Measurements from ENCODE around the gene MT1H.

The MT1H gene

GRCh38 chr16:56636616-56637413 lies 32.8 kb upstream of the MT1H start:
- no peak for DNase-seq

DNA sequence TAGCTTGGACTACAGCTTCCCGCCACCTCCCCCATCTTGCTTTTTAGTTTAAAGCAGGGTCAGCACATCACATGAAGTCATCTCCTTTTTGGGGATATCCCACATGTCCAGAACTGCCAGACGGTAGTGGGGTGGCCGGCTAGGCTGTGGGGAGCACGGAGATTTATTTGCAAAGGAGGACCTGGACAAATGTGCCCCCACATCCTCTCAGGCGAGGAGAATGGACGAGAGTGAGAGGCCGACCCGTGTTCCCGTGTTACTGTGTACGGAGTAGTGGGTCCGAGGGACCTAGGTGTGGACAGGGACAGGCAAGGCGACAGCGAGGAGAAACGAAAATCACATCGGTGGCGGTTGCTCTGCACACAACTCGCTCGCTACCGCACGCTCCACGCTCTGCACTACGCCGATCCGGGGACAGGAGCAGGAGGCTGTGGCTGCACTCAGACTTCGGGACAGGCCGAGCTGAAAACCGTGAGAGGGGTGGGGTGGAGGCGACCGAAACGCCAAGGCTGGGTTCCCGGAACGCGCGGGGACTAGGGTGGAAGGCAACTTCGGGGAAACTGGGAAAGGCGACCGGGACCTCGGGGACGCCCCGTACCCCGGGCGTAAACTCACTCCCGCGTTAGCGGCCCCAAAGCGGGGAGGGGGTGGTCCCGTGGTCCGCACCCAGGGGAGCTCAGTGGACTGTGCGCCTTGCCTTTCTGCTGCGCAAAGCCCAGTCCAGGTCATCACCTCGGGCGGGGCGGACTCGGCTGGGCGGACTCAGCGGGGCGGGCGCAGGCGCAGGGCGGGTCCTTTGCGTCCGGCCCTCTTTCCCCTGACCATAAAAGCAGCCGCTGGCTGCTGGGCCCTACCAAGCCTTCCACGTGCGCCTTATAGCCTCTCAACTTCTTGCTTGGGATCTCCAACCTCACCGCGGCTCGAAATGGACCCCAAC lies 31.5 kb upstream of the MT1H start, which contains the start of gene MT1A:
Gene MT1A (plus strand): TSS at position 853 of the 937 bp plus-strand sequence. CDS start 73 bp downstream, at position 926.
- peak; percentile 59 for DNase-seq

- DNase-seq, result no peak
Measured at GRCh38 chr16:56639045-56639444, 30.6 kb upstream of the MT1H start.

DNA sequence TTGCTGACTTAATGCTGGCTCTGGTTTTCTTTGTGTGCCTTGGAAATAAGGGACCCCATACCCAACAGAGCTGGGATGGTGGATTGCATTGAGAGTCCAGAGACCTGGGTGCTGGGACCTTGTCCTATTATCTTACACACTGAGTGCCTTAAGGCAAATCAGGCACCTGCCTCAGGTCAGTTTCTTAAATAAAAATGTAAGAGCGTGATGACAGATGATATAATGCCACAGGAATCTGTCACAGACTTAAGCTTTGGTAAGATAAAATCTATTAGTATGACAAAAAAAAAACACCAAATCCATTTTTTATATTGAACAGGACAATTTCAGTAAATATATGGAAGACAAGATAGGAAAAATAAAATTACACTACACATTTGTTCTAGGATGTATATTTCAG lies 29.5 kb upstream of the MT1H start:
- no peak for DNase-seq

- DNase-seq, result peak; percentile 45
Measured at GRCh38 chr16:56641166-56641565, 28.4 kb upstream of the MT1H start.

DNA sequence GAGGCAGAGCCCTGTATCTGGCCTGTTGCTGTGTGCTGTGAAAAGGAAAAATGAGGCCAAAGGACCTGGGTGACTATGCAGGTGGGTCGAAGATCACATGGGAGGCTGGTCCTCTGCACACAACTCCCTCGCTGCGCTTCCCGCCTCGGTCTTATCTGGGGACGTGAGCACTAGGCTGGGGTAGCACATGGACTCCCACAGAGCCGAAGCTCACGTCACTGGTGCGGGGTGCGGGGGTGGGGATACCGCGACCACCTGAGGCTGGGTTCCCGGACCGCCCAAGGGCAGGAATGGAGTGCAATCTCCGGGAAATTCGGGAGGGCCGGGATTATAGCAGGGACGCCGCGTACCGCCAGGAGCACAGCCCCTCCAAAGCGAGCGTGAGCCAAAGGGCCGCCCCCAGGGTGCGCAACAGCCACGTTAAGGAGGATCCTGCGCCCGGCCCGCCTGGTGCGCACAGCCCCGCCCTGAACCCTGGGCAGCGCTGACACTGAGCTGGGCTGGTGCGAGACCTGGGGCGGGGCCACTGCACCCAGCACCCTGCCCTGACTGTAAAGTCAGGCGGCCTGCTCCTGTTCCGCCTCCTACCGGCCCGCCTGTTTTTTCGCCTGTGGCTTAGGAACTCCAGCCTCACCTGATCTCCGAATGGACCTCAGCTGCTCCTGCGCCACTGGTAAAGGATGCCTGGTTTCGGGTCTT lies 26.4 kb upstream of the MT1H start:
- peak; percentile 84 for DNase-seq

DNA sequence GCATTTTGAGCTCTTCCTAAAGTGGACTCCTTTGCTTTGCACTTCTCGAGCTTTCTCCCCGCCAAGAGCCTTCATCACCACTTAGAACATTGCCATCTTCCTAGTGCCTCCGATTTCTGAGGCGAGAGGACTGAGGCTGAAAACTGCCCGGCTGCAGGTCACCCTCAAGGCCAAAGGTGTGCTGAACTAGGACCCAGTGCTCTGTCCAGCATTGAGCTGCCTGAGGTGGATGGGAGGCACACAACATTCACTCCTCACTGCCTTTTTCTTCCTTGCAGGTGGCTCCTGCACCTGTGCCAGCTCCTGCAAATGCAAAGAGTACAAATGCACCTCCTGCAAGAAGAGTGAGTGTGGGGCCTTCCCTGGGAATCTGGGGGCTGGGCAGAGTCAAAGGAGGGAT lies 25.8 kb upstream of the MT1H start:
- no peak for DNase-seq

DNA sequence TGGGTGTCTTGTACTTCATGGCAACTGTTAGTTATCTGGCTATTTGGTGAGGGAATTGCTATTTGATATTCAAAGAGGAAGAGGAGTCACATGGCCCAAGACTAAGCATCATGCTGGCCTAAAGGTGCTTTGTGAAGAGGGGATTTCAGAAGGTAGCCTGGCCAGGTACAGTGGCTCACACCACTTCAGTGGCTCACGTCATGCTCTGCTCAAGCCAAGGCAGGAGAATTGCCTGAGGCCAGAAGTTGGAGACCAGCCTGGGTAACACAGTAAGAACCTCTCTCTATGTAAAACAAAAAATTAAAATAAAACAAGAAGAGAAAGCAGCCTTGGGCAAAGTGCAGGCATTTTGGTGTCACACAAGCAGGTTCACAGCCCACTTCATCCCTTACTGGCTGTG lies 24.3 kb upstream of the MT1H start:
- no peak for DNase-seq

DNA sequence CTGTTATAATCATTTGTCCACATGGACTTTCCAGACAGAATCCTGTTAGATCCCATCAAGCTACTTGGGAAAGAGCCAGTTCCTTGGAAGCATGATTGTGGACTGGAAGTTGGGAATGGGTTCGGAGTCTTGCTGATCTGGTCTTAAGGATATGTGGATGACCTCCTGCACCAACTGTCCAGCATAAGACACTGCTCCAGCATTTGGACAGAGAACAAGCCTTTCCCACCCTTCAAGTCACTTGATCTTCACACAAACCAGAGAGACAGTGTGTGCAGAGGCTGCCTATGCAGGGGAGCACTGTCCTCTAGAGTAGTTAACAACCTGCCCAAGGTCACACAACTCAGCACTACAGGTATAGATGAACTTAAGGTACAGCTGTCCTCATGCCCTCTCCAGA lies 23.8 kb upstream of the MT1H start:
- no peak for DNase-seq

DNA sequence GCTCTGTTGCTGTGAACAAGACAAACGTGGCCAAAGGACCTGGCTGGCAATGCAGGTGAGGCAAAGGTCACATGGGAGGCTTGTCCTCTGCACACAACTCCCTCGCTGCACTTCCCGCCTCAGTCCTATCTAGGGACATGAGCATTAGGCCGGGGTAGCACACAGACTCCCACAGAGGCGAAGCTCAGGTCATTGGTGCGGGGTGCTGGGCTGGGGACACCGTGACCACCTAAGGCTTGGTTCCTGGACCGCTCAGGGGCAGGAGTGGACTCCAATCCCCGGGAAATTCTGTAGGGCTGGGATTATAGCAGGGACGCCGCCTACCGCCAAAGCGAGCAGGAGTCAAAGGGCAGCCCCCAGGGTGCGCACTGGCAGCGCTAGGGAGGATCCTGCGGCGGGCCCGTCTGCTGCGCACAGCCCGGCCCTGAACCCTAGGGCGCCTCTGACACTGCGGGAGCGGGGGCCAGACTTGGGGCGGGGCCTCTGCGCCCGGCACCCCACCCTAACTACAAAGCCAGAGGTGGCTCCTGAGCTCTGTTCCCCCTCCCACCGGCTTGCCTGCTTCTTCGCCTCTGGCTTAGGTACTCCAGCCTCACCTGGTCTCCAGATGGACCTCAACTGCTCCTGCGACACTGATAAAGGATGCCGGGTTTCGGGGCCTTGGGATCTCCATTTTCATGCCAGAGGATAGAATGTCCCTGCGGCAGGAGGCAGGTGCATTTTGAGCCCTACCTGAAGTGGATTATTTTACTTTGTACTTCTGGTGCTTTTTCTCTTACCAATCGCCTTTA lies 21.8 kb upstream of the MT1H start:
- DNase-seq, result no peak

GRCh38 chr16:56649271-56649670 lies 20.3 kb upstream of the MT1H start:
- DNase-seq, result no peak

DNA sequence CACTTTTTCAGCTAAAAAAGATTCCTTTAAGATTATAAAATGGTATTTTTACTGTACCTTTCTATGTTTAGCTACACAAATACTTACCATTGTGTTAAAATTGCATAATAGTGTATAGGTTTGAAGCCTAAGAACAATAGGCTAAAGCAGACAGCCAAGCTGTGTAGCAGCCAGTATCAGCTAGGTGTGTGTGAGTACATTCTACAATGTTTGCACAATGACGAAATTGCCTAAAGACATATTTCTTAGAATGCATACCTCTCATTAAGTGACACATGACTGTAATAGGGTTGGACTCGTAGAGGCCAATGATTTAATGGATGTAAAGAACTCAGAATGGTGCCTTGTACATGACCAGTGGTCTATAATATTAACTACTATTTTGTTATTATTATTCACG lies 19.8 kb upstream of the MT1H start:
- no peak for DNase-seq

DNA sequence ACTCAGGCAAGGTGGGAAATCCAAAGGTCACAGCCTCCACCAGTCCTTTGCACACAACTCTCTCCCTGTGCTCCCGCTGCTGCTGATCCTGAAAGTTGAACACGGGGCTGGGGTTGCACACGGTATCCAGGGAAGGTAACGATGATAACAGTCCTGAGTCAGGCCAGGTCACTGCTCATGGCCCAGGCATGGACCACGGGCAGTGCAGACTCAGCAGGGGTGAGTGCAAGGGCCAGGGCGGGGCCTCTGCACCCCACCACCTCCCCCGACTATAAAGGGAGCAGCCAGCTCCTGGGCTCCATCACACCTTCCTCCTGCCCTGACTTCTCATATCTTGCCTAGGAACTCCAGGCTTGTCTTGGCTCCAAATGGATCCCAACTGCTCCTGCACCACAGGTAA lies 18.0 kb upstream of the MT1H start, which contains the start of gene MT1B:
Gene MT1B (plus strand): TSS at position 301 of the 400 bp plus-strand sequence. CDS start 68 bp downstream, at position 369.
- no peak for DNase-seq

GRCh38 chr16:56652600-56652999 lies 17.0 kb upstream of the MT1H start:
- no peak for DNase-seq

- DNase-seq, result no peak
Measured at GRCh38 chr16:56653218-56653617, 16.4 kb upstream of the MT1H start.

DNA sequence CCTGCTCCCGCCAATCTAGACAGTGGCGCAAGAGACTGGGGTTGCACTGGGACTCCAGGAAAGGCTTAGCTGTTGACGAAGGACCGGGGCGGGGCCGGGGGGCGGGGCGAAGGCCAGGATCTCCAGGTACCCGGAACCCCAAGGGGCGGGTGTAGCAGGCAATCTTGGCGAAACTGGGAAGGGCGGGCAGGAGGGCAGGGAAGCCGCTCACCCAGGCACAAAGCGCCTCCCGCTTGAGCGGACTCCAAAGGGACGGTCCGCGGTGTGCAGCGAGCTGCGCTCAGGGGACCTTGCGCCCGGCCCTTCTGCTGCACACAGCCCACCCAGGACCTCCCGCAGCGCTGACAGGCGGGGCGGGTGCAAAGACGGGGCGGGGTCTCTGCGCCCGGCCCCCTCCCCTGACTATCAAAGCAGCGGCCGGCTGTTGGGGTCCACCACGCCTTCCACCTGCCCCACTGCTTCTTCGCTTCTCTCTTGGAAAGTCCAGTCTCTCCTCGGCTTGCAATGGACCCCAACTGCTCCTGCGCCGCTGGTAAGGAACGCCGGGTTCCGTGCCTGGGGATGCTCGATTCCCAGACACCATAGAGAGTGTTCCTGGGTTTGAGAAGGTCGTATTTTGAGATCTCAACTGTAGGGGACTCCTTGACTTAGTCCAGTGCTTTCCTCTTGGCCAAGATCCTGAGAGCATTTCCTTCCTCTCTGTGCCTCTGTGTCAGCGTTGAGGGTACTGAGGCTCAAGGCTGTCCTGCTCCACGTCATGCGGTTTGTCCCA lies 11.9 kb upstream of the MT1H start, which contains the start of gene MT1F:
Gene MT1F (plus strand): TSS at position 405 of the 772 bp plus-strand sequence. CDS start 100 bp downstream, at position 505.
- DNase-seq, result peak; percentile 84

DNA sequence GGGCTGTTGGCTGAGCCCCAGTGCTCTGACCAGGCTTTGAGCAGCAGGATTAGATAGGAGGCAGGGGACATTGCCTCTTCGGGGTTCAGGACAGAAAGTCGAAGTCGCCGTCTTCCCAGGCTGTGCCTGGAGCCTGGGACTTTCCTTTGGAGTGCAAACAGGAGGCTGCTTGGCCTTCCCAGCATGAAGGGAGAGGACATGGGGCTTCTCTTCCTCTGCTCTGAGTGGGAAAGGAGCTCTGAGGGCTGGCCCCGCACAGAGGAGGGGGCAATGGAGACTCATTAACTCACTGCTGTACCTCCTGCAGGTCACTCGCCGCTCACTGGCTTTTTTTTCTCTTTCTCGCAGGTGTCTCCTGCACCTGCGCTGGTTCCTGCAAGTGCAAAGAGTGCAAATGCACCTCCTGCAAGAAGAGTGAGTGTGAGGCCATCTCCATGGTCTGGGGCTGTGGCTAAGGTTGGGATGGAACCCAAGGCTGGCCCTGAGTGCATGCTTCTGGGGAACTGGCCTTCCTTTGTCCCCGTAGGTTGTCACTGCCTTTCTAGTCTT lies 11.2 kb upstream of the MT1H start:
- no peak for DNase-seq

GRCh38 chr16:56662357-56663354 lies 7.0 kb upstream of the MT1H start:
- DNase-seq, result no peak

DNA sequence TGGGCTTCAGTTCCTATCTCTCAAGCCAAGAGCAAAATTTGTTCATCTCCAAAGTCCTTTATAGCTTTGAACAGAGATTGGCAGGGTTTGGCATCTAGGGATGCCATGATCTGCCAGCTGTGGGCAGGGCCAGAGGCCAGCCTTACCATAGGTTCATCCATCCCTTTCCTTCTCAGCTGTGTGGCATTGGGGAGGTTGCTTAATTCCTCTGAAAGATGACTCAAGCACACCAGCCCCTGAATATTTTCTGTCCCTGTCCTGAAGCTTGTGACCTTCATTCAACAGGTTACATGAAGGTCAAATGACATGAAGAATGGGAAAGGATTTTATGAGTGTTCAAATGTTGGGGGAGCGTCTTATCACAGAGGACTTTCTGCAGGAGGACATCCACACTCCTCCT lies 5.1 kb upstream of the MT1H start:
- no peak for DNase-seq

Data from inflammatory macrophage treated with lipopolysaccharide for 4 hours (primary cell).